ENCODE data around the gene ITGB3. TPM values are rescaled to one million over a fixed set of nuclear protein-coding genes. Genes with fewer than 3 reads are reported as not detected.

ITGB3 gene
- total RNA-seq, 1 experiment from 2014 or later, result 0.48 TPM

DNA sequence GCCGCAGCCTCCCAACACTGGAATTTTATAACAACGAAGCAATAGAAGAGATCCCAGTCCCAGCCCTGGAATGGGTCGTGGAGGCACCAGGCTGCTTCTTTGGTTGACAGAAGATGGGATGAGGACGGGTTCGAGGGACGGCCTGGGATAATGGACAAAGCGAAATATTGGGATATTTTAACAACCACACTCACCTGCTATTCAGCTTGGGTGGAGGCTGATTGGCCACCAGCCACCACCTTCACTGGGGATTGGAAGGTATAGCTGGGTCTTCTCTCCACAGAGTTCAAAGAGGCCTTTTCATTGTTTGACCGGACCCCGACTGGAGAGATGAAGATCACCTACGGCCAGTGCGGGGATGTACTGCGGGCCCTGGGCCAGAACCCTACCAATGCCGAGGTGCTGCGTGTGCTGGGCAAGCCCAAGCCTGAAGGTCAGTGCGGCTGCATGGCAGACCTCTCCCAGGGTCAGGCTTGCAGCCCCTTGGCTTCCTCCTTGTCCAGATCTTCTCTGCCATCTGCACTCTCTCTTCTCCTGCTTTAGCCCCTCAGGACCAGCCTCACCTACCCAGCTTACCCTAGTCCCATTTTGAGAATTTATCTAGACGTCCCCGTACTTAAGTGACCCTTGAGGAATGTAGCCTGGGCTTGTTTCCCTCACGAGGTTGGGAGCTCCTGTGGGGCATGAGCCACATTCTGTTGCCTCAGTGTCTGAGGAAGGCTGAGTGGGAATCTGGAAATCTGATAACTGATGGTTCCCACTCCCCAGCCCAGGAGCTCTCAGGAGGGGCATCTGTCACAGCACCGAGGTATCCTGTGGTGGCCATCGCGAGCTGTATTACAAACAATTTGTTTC lies 33.8 kb upstream of the ITGB3 start:
- Mint-ChIP-seq H3K4me3 (ENCODE audit: unreplicated experiment) (no peak overlapping the region), H3K4me1 (ENCODE audit: low read depth, unreplicated experiment) (no peaks in the 10 kb centered on the region), H3K27ac (ENCODE audit: unreplicated experiment) (no peak overlapping the region), H3K27me3 (ENCODE audit: insufficient read depth, unreplicated experiment) (no peaks in the 10 kb centered on the region), H3K36me3 (ENCODE audit: insufficient read depth, unreplicated experiment) (no peaks in the 10 kb centered on the region), H3K9me3 (ENCODE audit: unreplicated experiment) (peaks cover 18% of the 10 kb centered on the region)
- H3K36me3 ChIP-seq (ENCODE audit: control insufficient read depth, insufficient read depth, low read length), result no peaks in the 10 kb centered on the region
- H3K27me3 ChIP-seq (replicated peaks; ENCODE audit: control insufficient read depth, insufficient read depth, low read length), result no peaks in the 10 kb centered on the region
- no peak for DNase-seq
- ChIA-PET POLR2A (no interaction called here), CTCF (no interaction called here)
- no TSS peak for BruUV-seq (replicated peaks)
- TF ChIP-seq, protein P1, sequence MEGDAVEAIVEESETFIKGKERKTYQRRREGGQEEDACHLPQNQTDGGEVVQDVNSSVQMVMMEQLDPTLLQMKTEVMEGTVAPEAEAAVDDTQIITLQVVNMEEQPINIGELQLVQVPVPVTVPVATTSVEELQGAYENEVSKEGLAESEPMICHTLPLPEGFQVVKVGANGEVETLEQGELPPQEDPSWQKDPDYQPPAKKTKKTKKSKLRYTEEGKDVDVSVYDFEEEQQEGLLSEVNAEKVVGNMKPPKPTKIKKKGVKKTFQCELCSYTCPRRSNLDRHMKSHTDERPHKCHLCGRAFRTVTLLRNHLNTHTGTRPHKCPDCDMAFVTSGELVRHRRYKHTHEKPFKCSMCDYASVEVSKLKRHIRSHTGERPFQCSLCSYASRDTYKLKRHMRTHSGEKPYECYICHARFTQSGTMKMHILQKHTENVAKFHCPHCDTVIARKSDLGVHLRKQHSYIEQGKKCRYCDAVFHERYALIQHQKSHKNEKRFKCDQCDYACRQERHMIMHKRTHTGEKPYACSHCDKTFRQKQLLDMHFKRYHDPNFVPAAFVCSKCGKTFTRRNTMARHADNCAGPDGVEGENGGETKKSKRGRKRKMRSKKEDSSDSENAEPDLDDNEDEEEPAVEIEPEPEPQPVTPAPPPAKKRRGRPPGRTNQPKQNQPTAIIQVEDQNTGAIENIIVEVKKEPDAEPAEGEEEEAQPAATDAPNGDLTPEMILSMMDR (IDR thresholded peaks at IDR 0.05; ENCODE audit: insufficient read depth in 1 of 2, low read depth in 1 of 2, low read length in 1 of 2, severe bottlenecking in 1 of 2, unreplicated experiment in 1 of 2), result no peak
- intact Hi-C loops (cut with micrococcal nuclease; ENCODE audit: unreplicated experiment), result no loop called here
- H3K9me3 ChIP-seq, result 0 out of 2 replicates have a peak, but pooled peaks cover 5% of the 10 kb centered on the region
- H3K4me1 ChIP-seq, result peaks cover 15% of the 10 kb centered on the region; the same call in 1 of the 2 replicates
- H3K4me3 ChIP-seq (ENCODE audit: low read depth, low read length), result no peak overlapping the region

DNA sequence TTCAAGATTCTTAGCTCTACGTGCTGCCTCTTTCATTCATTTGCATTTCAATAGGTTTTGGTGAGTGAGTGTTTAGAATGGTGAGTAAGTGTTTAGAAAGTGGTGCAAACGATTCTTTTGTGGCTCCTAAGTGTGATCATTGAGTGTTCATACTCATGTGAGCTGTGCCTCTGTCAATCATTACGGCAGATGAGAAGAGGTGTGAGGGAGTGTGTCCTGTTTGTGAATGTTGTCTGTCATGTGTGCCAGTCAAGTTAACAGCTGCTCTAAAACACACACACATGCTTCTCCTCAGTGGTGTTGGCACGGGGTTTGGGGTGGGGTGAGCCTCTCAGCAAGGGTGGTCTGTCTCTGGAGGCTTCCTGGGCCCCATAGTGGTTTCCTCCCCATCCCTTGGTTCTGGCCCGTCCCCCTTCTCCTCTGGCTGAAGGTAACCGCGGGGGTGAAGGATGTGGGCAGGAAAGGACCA lies 33.1 kb upstream of the ITGB3 start:
- ChIA-PET CTCF (no interaction called here), POLR2A (no interaction called here)
- H3K27me3 Mint-ChIP-seq (ENCODE audit: insufficient read depth, unreplicated experiment), result no peaks in the 10 kb centered on the region
- H3K36me3 ChIP-seq (ENCODE audit: control insufficient read depth, insufficient read depth, low read length), result no peaks in the 10 kb centered on the region
- no peak overlapping the region for H3K4me3 ChIP-seq (ENCODE audit: low read depth, low read length)
- H3K4me1 Mint-ChIP-seq (ENCODE audit: low read depth, unreplicated experiment), result no peaks in the 10 kb centered on the region
- intact Hi-C loops (cut with micrococcal nuclease; ENCODE audit: unreplicated experiment), result no loop called here
- TF ChIP-seq, protein P1 (IDR thresholded peaks at IDR 0.05; ENCODE audit: insufficient read depth in 1 of 2, low read depth in 1 of 2, low read length in 1 of 2, severe bottlenecking in 1 of 2, unreplicated experiment in 1 of 2), result no peak
- H3K9me3 ChIP-seq, result 0 out of 2 replicates have a peak, but pooled peaks cover 5% of the 10 kb centered on the region
- no peak for DNase-seq
- no TSS peak for BruUV-seq (replicated peaks)
- no peak overlapping the region for H3K27ac Mint-ChIP-seq (ENCODE audit: unreplicated experiment)
- peaks cover 15% of the 10 kb centered on the region; the same call in 1 of the 2 replicates for H3K4me1 ChIP-seq
- H3K9me3 Mint-ChIP-seq (ENCODE audit: unreplicated experiment), result peaks cover 18% of the 10 kb centered on the region
- no peaks in the 10 kb centered on the region for H3K36me3 Mint-ChIP-seq (ENCODE audit: insufficient read depth, unreplicated experiment)
- H3K27me3 ChIP-seq (replicated peaks; ENCODE audit: control insufficient read depth, insufficient read depth, low read length), result no peaks in the 10 kb centered on the region
- no peak overlapping the region for H3K4me3 Mint-ChIP-seq (ENCODE audit: unreplicated experiment)

DNA sequence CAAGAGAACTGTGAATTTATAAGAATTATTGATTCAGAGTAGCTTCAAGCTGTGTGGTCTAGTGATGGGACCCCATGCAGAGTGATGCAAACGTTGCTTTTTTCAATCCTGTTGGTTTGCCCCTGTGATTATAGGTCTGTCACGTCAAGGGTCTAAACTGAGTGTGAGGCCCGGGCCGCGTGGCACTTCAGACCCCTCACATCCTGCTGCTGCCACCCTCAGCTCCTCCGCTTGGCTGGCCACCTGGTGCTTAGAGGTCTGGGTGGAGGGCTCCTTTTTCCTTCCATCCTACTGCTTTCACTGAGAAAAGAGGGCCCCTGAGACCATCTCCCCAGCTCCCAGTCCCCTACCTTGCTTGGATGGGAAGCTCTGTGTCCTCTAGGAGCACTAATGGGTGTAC lies 32.5 kb upstream of the ITGB3 start:
- no peak overlapping the region for H3K4me3 Mint-ChIP-seq (ENCODE audit: unreplicated experiment)
- no peak for DNase-seq
- BruUV-seq (replicated peaks), result no TSS peak
- H3K4me1 Mint-ChIP-seq (ENCODE audit: low read depth, unreplicated experiment), result no peaks in the 10 kb centered on the region
- H3K9me3 Mint-ChIP-seq (ENCODE audit: unreplicated experiment), result peaks cover 18% of the 10 kb centered on the region
- H3K27ac Mint-ChIP-seq (ENCODE audit: unreplicated experiment), result no peak overlapping the region
- Histone ChIP-seq H3K27me3 (replicated peaks; ENCODE audit: control insufficient read depth, insufficient read depth, low read length) (no peaks in the 10 kb centered on the region), H3K4me1 (peaks cover 15% of the 10 kb centered on the region; the same call in 1 of the 2 replicates), H3K4me3 (ENCODE audit: low read depth, low read length) (no peak overlapping the region), H3K36me3 (ENCODE audit: control insufficient read depth, insufficient read depth, low read length) (no peaks in the 10 kb centered on the region), H3K9me3 (0 out of 2 replicates have a peak, but pooled peaks cover 5% of the 10 kb centered on the region)
- no peaks in the 10 kb centered on the region for H3K27me3 Mint-ChIP-seq (ENCODE audit: insufficient read depth, unreplicated experiment)
- CTCF ChIA-PET, result no interaction called here
- no peaks in the 10 kb centered on the region for H3K36me3 Mint-ChIP-seq (ENCODE audit: insufficient read depth, unreplicated experiment)
- POLR2A ChIA-PET, result no interaction called here
- TF ChIP-seq, protein P1 (IDR thresholded peaks at IDR 0.05; ENCODE audit: insufficient read depth in 1 of 2, low read depth in 1 of 2, low read length in 1 of 2, severe bottlenecking in 1 of 2, unreplicated experiment in 1 of 2), result no peak
- intact Hi-C loops (cut with micrococcal nuclease; ENCODE audit: unreplicated experiment), result no loop called here
